ENCODE data around the gene MACF1.

DNA sequence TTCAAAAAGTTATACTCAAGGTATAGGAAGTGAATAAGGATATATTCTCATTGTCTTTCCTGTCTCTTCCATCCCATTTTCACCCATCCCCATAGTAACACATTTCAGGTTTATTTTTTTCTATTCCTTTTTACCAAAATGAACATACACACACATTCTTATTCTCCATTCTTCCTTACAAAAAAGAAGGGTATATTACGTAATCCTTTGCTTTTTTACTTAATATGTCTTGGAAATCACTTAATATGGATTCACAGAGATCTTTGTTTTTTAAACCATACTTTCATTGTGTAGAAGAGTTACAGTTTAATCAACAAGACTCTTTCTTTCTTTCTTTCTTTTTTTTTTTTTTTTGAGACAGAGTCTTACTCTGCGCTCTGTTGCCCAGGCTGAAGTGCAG, 158.8 kb downstream of the MACF1 start:
- TF ChIP-seq POLR2AphosphoS5 (IDR thresholded peaks at IDR 0.05; ENCODE audit: low read depth, low read length) = no peak
- TF ChIP-seq TAF1 (IDR thresholded peaks at IDR 0.05; ENCODE audit: borderline replicate concordance, low read depth, low read length) = no peak
- no peak for TF ChIP-seq POLR2A (IDR thresholded peaks at IDR 0.05; ENCODE audit: low read depth, low read length)
